Uterus (tissue), 2 donors: Measurements from ENCODE around the gene BAHCC1.

ENCODE experiments used
- POLR2A ChIP-seq, 2 donors: fragments of 450-650 bp; IDR thresholded peaks; one replicate each; pipeline ENCODE4 v1.6.1; 2016; ENCODE audit warnings: antibody characterized with exemption in 2 of 2, mild to moderate bottlenecking in 1 of 2, moderate library complexity in 1 of 2
- TF ChIP-seq, protein P1 (sequence below), 4 experiments: fragments of 200-600 bp in 2 of 4; fragments of 450-650 bp in 2 of 4; sonication (generic) in 2 of 4; IDR thresholded peaks; one replicate each; pipeline ENCODE4 v1.5.1; 2016 to 2019; ENCODE audit warnings: antibody characterized with exemption in 4 of 4, mild to moderate bottlenecking in 2 of 4, moderate library complexity in 1 of 4

DNA sequence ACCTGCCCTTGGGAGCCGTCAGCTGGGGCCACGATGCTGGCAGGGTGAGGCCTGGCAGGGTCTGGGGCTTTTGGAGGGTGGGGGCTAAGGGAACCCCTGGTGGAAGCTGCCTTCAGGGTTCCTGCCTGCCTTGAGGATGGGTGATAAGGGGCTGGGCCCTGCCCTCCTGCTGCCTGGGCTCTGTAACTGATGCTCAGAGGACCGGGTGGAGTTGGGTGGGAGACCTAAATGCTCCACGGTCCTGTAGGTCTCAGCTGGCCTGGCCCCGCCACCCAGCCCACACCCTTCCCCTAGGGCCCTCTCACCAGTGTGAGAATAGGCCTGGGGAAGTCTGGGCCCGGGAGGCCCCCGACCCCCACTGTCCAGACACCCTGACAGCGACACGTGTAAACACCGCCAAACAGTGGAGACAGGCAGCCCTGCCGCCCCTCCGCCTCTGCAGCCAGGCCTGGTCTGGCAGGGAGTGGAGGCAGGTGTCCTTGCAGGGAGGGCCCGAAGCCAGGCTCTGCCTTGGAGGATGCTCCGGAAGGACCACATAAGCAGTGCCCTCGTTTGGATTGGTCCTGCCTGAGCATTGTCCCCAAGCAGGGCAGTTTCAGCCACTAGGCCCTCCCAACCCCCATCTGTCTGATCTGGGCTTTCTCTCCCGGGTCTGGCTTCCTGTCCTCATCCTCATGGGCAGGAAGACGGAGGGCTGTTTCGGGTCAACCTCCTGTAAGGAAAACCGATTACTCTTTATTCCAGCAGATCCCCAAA lies 6.5 kb upstream of the BAHCC1 start:
- no peak for TF ChIP-seq POLR2A (IDR thresholded peaks at IDR 0.05)
- TF ChIP-seq, protein P1, sequence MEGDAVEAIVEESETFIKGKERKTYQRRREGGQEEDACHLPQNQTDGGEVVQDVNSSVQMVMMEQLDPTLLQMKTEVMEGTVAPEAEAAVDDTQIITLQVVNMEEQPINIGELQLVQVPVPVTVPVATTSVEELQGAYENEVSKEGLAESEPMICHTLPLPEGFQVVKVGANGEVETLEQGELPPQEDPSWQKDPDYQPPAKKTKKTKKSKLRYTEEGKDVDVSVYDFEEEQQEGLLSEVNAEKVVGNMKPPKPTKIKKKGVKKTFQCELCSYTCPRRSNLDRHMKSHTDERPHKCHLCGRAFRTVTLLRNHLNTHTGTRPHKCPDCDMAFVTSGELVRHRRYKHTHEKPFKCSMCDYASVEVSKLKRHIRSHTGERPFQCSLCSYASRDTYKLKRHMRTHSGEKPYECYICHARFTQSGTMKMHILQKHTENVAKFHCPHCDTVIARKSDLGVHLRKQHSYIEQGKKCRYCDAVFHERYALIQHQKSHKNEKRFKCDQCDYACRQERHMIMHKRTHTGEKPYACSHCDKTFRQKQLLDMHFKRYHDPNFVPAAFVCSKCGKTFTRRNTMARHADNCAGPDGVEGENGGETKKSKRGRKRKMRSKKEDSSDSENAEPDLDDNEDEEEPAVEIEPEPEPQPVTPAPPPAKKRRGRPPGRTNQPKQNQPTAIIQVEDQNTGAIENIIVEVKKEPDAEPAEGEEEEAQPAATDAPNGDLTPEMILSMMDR (IDR thresholded peaks at IDR 0.05) = no peak
